ENCODE results near the gene TRIO.

DNA sequence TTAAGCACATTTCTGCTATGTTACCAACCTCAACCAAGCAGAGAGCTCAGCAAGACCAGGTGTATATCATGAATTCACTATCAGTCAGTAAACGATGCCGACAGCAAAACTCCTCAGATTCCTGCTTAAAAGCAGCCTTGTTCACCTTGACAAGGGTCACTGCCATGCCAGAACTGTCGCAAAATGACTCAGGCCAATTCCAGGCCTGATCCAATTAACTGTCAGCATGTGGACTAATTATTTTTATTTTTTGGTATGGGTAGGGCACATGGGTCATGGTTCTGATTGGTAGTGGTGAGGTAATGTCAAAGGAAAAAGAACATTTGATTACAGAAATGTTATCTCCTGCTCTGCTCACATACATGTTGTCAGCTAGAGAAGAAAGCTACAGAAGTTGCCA lies 224.2 kb downstream of the TRIO start:
- no peak for TF ChIP-seq CREB1 (CRISPR knock-in tag; IDR thresholded peaks at IDR 0.05)
- no peak for TF ChIP-seq TEAD4 (CRISPR knock-in tag; IDR thresholded peaks at IDR 0.05)
- no peak for TF ChIP-seq NR2C2 (CRISPR knock-in tag; IDR thresholded peaks at IDR 0.05)
